ENCODE results near the gene TDRD3. TPM values are rescaled to one million over a fixed set of nuclear protein-coding genes. Genes with fewer than 3 reads are reported as not detected.
"Not testable (repeated sequence)": the region's sequence is repeated elsewhere in the genome, so short reads cannot be mapped to it uniquely, and the experiment has no call there.

The TDRD3 gene
- total RNA-seq, 2 donors from 2014 or later, result 21.0 to 25.9 TPM

DNA sequence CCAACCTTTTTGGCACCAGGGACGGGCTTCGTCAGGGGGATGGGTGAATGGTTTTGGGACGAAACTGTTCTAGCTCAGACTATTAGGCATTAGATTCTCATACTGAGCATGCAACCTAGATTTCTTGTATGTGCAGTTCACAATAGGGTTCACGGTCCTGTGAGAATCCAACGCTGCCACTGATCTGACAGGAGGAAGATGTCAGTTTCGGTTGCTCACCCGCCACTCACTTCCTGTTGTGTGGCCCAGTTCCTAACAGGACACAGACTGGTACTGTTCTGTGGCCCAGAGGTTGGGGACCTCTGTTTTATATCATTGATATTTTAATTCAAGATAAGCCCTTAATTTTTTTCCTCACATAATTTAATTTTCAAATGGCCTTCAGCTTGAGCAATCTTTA lies 26.7 kb upstream of the TDRD3 start:
- no peaks in the 10 kb centered on the region for H3K36me3 ChIP-seq
- intact Hi-C loops (cut with DNase I), result no loop called here
- H3K27ac ChIP-seq, result no peak overlapping the region
- TF ChIP-seq, protein P1, sequence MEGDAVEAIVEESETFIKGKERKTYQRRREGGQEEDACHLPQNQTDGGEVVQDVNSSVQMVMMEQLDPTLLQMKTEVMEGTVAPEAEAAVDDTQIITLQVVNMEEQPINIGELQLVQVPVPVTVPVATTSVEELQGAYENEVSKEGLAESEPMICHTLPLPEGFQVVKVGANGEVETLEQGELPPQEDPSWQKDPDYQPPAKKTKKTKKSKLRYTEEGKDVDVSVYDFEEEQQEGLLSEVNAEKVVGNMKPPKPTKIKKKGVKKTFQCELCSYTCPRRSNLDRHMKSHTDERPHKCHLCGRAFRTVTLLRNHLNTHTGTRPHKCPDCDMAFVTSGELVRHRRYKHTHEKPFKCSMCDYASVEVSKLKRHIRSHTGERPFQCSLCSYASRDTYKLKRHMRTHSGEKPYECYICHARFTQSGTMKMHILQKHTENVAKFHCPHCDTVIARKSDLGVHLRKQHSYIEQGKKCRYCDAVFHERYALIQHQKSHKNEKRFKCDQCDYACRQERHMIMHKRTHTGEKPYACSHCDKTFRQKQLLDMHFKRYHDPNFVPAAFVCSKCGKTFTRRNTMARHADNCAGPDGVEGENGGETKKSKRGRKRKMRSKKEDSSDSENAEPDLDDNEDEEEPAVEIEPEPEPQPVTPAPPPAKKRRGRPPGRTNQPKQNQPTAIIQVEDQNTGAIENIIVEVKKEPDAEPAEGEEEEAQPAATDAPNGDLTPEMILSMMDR (IDR thresholded peaks at IDR 0.05), result no peak
- no peaks in the 10 kb centered on the region for H3K4me1 ChIP-seq
- H3K27me3 ChIP-seq, result no peaks in the 10 kb centered on the region
- H3K9ac ChIP-seq (ENCODE audit: low read depth in 2 of 2, low read length in 2 of 2), result no peak overlapping the region
- no peaks in the 10 kb centered on the region for H3K9me3 ChIP-seq
- no peak for DNase-seq
- no peak overlapping the region for H3K4me3 ChIP-seq

DNA sequence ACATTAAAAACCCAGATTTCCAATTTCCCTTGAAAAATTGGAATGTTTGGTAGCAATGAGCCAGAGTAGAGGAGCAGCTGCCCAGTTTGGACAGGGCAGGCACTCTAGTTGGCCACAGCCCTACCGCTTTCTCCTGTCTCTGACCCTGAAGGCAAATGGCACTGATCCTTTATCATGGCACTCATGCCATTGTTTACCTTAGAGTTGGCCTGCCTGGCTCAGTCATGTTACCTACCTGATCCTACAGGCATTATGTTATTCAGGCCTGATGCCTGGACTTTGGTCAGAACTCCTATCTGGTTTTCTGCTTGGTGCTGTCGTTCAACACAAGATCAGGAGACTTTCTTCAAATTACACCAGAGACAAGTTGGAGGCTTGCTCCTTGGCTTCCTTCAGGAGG lies 24.9 kb upstream of the TDRD3 start:
- H3K9ac ChIP-seq (ENCODE audit: low read depth in 2 of 2, low read length in 2 of 2), result no peak overlapping the region
- H3K9me3 ChIP-seq, result no peaks in the 10 kb centered on the region
- no peaks in the 10 kb centered on the region for H3K4me1 ChIP-seq
- intact Hi-C loops (cut with DNase I), result no loop called here
- DNase-seq, result no peak
- H3K27ac ChIP-seq, result no peak overlapping the region
- no peaks in the 10 kb centered on the region for H3K36me3 ChIP-seq
- no peaks in the 10 kb centered on the region for H3K27me3 ChIP-seq
- TF ChIP-seq, protein P1 (IDR thresholded peaks at IDR 0.05), result no peak
- no peak overlapping the region for H3K4me3 ChIP-seq

DNA sequence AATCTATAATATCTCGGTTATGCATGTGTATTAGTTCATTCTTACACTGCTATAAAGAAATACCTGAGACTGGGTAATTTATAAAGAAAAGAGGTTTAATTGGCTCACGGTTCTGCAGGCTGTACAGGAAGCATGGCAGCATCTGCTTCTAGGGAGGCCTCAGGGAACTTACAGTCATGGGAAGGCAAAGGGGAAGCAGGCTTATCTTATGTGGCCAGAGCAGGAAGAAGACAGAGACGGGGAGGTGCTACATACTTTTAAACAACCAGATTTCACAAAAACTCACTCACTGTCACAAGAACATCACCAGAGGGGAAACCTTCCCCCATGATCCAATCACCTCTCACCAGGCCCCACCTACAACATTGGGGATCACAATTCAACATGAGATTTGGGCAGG lies 17.7 kb upstream of the TDRD3 start:
- H3K9ac ChIP-seq (ENCODE audit: low read depth in 2 of 2, low read length in 2 of 2); H3K4me1 ChIP-seq; H3K27me3 ChIP-seq; H3K36me3 ChIP-seq; H3K4me3 ChIP-seq; DNase-seq; H3K9me3 ChIP-seq; intact Hi-C loops (cut with DNase I); H3K27ac ChIP-seq: not testable (repeated sequence)

DNA sequence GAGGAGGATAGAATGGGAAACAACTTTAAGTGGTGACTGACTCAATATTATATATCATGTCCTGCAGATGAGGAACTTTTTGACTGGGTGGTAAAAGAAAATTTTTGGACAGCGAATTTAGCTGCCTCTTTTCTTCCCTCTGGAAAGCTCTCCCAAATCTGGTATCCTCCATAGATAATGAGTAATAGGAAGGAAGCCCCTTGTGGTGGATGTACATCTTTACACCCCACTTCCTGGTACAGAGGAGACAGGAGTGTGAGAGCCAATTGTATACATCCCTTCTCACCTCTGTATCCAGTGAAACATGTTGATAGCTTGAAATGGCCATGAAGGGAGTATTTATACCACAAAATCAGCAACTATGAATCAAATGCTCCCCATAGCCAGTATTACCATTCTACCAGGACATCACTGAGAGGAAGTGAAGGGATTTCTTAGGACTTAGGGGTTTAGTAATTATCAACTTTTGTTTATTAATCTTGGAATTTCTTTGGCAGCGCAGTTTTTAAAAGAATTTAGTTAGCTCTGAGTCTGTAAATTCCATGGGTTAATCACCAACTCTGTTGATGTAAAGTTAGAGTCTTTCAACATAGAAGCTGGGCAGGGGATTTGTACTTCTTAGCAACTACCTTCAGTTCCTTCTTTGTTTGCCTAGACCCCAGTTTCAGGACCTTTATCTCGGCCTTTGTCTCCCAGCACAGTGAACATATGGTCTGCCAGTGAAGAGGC lies 17.0 kb upstream of the TDRD3 start:
- Histone ChIP-seq H3K27me3 (no peaks in the 10 kb centered on the region), H3K4me1 (no peaks in the 10 kb centered on the region), H3K36me3 (no peaks in the 10 kb centered on the region), H3K9ac (ENCODE audit: low read depth in 2 of 2, low read length in 2 of 2) (no peak overlapping the region), H3K27ac (no peak overlapping the region), H3K9me3 (no peaks in the 10 kb centered on the region), H3K4me3 (no peak overlapping the region)
- TF ChIP-seq, protein P1 (IDR thresholded peaks at IDR 0.05), result no peak
- intact Hi-C loops (cut with DNase I), result no loop called here
- DNase-seq, result no peak

DNA sequence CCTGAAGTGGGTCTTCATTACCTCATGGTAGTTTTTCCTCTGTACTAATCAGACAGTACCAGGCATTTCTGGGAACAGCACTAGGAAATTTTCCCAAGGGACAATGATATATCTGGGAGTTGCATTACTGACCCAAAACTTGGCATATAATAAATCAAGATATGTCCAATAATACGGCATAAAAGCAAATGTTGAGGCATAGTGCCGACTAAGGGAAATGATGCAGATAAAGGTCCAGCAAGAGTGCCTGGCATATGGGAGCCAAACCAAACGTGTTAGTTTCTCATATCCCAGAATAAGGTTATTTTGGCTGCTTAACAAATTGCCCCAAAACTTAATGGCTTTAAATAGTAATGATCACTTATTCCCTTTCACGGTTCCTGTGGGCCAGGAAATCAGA lies 12.1 kb upstream of the TDRD3 start:
- H3K4me3 ChIP-seq, result no peak overlapping the region
- TF ChIP-seq, protein P1 (IDR thresholded peaks at IDR 0.05), result no peak
- no peak for DNase-seq
- no peaks in the 10 kb centered on the region for H3K4me1 ChIP-seq
- H3K27me3 ChIP-seq, result no peaks in the 10 kb centered on the region
- H3K9ac ChIP-seq (ENCODE audit: low read depth in 2 of 2, low read length in 2 of 2), result no peak overlapping the region
- intact Hi-C loops (cut with DNase I), result no loop called here
- H3K27ac ChIP-seq, result no peak overlapping the region
- no peaks in the 10 kb centered on the region for H3K9me3 ChIP-seq
- H3K36me3 ChIP-seq, result no peaks in the 10 kb centered on the region

DNA sequence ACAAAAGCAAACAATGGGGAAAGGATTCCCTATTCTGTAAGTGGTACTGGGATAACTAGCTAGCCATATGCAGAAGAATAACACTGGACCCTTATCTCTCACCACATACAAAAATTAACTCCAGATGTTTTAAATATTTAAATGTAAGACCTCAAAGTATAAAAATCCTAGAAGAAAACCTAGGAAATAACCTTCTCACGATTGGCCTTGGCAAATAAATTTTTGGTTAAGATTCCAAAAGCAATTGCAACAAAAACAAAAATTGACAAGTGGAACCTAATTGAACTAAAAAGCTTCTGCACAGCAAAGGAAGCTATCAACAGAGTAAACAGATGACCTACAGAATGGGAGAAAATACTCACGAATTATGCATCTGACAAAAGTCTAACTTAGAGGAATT lies 10.8 kb upstream of the TDRD3 start:
- DNase-seq, result no peak
- TF ChIP-seq, protein P1 (IDR thresholded peaks at IDR 0.05), result no peak
- H3K9ac ChIP-seq (ENCODE audit: low read depth in 2 of 2, low read length in 2 of 2), result no peak overlapping the region
- H3K27me3 ChIP-seq, result no peaks in the 10 kb centered on the region
- H3K36me3 ChIP-seq, result no peaks in the 10 kb centered on the region
- no peak overlapping the region for H3K4me3 ChIP-seq
- intact Hi-C loops (cut with DNase I), result no loop called here
- no peaks in the 10 kb centered on the region for H3K9me3 ChIP-seq
- H3K27ac ChIP-seq, result no peak overlapping the region
- no peaks in the 10 kb centered on the region for H3K4me1 ChIP-seq

Measured in colonic mucosa (tissue), 4 donors.